Occipital lobe (tissue), 2 donors: Measurements from ENCODE around the gene OSBP2. TPM values are rescaled to one million over a fixed set of nuclear protein-coding genes. Genes with fewer than 3 reads are reported as not detected.

Experiments used
- DNase-seq: peaks from one replicate; lab custom pipeline; 2025; lab: John Stamatoyannopoulos, UW
- total RNA-seq: library from RNA; depleted of rRNA; stranded (reverse); fragments of >200 nt; gene quantifications from one replicate; pipeline ENCODE4 v1.2.3, GENCODE V29; 2014

The OSBP2 gene
- total RNA-seq, 1 donor from 2014 or later, result 27.0 TPM

DNA sequence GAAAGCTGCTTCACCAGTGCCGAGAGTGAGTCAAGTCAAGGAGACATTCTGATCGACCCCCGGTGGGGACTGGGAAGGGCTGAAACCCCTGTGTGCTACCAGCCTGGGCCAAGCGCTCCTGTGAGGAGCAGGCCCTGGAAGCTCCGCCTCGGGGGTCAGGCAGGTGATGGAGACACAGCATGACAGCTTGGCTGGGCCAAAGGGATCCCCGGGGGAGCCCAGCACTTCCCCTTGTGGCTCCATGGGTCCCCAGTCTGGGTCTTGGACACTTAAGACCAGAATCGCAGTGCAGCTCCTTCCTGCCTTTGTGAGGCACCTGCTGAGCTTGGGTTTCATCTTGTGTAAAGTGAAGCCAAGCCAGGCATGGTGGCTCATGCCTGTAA is 184.7 kb downstream of the OSBP2 start:
- DNase-seq, result no peak

DNA sequence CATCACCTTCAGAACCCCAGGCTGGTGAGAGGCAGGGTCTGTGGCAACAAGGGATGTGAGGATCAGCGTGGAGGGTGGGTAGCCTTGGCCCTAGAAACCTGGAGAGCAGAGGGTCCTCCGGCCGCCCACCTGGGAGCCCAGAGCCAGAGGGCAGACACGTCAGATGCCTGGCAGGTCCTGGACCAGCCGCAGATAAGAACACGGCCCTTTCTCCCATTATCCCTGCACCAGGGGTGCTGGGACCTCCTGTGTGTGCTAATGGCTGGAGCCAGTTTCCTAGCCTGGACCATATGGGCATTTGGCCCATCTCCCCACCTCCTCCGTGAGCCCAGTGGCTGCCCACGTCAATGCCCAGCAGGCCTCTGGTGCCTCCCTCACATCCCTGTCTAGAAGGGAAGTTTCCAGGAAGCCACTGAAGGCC is 185.5 kb downstream of the OSBP2 start:
- no peak for DNase-seq

DNA sequence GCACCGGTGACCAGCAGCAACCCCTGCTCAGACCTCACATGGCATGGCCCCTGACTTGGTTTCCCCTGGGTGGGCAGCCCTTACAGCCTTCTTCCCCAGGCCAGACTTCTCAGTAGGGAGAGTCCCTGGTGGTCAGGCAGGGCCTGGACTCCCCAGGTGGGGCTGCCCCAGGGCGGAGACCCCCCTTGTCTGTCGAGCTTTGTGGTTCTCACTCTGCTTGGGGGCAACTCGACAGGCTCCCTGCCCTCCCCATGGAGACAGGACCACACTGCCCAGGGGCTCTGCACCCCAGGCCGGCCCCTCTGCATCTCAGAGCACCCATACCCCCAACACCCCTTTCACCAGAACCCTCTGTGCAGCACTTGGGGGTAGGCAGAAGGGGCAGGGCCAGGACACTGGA is 186.2 kb downstream of the OSBP2 start:
- no peak for DNase-seq

DNA sequence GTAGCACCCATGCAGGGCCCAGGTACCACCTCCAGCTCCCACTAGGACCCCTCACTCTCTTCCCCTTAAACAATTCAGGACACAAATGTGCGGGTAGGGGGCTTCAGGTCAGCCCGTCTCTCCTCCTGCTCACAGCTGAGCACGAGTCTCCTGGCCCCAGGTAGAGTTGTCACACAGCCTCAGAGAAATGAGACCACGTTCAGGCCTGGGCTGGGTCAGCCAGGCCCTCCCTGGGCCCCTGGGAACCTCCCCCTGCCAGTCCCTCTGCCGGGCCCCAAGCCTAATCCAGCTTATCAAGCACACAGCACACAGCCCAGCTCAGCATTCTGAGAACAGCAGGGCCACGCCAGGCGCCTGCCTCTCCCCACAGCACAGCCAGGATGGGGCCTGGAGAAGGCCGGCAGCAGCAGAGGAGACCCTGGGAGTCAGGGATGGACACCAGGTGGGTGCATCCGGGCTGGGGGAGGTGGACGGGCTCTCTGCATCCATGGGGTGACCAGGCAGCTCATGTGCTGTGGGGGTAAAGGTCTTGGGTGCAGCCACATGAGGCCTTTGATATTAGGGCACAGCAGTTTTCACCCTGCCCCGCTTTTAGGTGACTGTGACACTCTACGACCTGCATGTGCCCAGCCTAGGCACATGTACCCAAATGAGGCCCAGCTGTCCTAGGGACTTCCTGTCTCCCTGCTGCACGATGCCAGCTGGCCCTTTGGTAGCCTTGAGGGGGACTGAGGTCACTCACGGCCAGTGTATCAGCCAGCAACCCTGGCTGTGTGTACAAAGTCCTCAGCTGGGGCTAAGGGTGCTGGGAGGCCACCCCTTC is 186.9 kb downstream of the OSBP2 start:
- no peak for DNase-seq

DNA sequence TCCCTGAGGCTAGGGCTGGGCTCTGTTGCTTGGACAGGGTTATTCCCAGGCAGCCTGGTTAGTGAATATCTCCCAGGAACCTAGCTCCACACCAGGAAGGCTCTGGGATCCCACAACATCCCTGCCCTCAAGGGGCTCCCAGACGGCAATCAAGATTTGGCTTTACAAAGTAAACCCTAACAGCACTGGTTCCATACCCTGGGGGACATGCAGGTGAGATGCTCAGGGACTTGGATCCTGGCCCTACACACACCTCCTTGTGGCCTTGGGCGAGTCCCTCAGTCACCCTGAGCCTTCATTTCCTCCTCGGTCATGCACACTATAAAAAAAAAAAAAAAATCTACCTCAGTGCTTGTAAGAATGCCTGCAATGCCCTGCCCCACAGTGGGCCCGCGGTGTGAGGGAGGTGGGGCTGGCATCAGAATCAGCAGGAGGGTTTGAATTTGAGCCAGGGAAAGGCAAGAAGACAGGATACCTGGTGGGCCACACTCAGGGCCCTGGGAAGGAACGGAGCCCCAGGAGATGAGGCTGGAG is 187.6 kb downstream of the OSBP2 start:
- DNase-seq, result no peak

DNA sequence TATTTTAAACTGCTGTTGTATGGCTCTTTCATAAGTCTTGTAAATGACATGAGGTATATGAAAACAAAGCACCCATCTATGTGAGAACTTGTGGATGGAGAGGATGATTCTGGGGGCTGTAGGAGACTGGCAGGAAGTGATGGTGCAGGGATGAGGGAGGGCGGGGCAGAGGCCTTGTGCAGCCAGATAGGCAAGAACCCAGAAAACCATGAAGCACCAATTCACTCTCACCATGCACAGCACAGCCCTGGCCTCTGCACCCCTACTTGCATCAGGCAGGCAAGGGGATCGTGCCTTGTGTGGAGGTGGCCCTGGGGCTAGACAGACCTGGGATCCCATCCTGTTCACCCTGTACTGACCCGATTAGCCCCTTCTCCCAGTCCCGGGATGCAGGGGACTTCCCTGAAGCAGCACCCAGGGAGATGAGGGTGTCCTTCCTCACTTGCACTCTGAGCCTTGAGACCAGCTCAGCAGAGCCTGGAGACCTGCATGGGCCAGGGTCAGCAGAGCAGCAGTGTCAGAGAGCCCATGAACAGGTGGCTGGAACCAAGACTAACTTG is 188.4 kb downstream of the OSBP2 start:
- DNase-seq, result no peak

DNA sequence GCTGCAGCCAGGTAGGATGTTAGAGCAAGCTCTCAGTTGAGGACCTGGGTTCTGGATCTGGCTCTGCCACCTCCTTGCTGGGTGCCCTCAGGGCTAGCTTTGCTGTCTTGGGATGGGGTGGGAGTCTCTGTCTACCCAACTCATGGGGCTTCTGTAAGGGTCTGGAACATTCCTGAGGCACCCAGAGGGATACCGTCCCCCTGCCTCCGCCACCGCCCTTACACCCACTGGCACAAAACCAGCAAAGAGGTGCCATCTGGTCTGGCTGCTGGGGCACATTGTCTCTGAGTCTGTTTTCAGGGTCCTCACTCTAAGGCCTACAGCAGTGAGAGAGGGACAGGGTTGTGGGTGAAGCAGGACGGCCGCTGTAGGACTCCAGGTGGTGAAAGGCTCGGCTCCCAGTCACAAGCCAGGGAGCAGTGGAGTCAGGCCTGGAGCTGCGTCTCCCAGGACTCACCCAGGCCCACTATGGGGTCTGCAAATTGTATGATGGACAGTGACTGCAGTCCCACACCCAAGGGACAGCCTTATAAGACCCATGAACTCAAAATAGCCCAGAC is 189.0 kb downstream of the OSBP2 start:
- DNase-seq, result no peak

DNA sequence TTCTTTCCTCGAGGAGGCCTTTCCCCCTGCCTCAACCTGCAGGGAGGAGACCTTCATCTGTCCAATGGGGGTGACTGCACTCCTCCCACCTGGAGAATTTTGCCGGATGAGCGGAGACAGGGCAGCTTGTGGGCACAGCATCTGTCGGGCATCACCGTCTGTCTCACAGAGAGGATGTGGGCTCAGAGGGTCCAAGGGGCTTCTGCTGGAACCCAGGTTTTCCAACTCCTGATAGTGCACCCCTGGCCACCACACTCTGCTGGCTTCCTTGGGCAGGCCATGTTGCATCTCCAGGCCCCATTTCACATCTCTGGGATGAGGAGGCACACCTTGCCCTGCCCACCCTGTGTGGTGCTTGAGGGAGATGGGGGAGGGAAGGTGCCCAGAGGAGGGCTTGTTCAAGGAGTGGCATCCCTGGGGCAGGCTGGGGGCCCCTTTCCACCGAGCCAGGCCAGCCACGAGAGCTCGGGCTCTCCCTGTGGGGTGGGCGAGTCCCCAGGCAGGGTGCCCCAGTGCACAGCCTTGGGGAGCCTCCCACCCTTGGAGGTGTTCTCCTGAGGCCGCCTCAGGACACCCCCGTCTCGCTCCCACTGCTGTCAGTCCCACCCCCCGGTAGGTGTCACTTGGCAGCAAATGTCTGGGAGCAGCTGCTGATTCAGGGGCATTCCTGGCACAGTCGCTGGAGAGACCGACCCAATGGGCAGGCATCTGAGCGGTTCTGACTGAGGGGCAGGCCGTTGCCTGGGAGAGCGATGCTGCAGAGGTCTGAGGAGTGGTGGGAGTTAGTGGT is 189.7 kb downstream of the OSBP2 start:
- no peak for DNase-seq

DNA sequence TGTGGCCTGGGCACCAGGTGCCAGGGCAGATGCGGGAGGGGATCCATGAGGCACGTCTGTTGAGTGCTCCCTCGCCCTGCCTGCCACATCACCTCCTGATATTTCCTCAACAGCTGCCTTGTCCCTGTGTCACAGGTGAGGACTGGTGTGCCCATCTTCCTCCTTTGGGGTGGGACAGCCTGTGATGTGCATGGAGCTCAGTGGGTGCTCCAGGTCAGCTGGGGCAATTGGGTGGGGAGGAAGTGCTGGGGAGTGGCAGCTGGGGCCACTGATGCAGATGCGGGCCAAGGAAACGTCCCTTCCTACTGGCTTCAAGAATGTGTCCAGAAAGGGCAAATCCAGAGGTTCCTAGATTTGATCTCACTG is 190.3 kb downstream of the OSBP2 start:
- DNase-seq, result no peak

DNA sequence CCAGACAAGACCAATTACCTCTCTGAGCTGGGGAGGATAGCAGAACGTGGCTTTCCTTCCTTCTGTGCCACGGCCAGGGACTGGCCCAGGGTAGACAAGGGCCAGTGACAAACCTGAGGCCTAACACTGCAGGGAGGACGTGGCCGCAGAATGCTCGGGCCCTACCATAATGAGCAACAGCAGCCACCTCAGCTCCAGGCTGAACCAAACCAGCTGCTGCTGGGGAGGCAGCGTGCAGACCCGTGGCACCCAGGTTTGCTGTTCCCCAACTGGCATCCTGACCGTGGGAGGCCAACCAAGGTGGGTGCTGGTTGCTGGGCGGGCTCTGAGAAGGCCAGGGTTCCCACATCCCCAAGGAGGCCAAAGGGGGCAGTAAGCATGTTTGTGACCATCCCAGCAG is 190.9 kb downstream of the OSBP2 start:
- no peak for DNase-seq

DNA sequence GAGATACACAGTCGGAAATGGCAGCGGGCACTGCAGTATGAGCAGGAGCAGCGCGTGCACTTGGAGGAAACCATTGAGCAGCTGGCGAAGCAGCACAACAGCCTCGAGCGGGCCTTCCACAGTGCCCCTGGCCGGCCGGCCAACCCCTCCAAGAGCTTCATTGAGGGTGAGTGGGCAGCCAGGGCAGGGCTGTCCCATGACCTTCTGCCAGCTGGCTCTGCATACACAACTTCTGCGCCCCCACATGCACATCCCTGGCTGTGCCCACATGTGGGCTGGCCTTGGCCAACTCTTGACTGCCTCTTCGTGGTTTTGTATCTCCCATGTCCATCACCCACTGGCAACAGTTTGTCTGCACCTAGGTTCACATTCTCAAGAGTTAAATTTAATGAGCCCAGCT is 192.8 kb downstream of the OSBP2 start:
- no peak for DNase-seq

DNA sequence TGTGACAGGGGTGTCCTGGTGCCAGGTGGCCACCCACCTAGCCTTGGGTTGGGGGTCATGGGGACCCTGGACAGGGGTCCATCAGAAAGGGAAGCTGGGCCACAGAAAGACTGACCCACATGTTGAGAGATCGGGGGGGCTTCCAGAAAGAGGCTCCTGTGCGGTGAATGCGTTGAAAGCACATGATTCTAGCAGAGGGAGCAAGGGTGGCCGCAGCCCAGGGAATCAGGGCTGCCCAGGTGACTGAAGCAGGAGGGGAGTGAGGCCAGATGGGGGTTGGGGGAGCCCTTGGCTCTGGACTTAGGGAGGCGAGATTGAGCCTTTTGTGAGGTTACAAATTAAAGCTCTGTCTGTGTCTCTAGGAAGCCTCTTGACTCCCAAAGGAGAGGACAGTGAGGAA is 193.2 kb downstream of the OSBP2 start:
- DNase-seq, result no peak

DNA sequence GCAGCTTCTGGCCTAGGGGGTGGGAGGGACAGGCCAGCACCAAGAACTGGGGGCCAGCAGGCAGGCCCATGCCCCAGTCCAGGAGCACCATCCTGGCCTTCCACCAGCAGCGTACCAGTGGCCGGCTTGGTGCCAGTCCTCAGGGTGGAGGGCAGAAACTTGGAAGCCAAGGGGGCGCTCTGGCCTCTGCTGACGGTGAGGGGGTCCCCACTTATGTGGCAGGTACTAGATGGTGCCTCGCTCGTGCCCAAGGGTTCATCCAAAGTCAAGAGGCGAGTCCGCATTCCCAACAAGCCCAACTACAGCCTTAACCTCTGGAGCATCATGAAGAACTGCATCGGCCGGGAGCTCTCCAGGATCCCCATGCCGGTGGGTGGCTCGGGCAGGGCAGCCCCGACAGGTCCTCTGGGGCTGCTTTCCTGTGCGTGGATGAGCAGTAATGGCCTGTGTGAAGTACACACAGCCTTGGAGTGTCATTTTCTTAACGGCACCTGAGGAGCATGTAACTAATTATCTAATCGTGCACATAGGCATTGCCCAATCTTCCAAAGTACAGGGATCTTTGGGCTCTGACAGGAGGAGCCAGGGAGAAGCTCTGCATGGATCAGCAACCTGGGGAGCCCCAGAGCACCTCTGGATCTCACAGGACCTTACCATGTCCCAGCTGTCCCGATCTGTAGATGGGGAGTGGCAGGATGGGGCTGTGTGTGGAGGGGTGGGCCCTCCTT is 194.8 kb downstream of the OSBP2 start:
- no peak for DNase-seq

DNA sequence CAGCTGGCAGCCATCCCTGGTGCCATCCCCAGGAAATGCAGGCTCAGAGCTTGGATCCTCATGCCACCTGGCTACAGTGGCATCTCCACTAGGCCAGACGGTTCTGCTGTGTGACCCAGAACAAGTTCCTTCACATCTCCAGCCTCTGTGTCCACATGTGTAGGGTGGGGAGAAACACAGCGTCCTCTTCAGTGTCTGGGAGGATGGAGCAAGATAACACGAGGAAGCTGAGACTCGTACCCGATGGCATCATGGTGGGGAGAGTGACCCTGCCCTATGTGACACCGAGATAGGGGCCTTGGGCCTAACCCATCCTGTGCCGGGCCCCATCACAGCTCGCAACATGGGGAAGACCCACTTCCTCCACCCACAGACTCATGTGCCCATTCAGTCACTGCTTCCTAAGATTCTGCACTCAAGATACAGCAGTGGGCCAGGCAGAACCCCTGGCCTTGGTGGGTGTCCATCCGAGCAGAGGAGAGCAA is 195.4 kb downstream of the OSBP2 start:
- no peak for DNase-seq

DNA sequence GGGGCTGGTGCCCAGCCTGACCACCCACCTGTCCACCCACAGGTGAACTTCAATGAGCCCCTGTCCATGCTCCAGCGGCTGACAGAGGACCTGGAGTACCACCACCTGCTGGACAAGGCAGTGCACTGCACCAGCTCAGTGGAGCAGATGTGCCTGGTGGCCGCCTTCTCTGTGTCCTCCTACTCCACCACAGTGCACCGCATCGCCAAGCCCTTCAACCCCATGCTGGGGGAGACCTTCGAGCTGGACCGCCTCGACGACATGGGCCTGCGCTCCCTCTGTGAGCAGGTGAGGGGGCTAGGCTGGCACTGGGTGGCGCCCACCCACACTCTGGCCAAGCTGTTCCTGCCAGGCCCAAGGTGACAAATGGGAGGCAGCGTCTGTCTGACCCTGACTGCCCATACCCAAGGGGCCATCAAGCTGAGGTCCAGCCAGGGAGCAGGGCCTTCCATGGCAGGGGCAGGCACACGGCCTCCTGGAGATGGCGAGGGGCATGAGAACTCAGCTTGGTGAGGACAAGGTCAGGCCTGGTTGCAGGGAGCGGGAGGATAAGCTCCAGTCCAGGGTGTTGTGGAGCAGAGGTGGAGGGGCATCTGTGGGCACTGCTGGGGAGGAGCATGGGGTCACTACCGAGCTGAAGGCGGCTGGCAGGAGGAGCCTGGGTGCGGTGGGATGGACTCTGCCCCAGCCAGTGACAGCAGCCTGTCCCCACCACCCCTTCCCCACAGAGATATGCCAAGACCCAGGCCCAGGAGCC is 196.2 kb downstream of the OSBP2 start:
- DNase-seq, result no peak

DNA sequence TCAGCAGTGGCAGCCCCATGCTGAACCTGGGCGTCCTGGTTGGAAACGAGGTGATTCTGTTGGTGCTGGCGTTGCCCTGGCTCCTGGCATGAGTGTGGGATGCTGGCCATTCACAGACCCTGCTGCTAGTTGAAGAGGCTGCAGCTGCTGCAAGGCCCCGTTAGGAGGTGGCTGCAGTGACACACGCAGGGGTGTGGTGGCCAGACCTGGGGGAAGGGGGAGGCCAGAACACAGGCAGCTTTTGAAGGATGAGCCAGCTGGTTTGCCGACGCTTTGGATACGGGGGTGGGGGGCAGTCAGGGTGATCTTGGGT is 196.7 kb downstream of the OSBP2 start:
- DNase-seq, result no peak

DNA sequence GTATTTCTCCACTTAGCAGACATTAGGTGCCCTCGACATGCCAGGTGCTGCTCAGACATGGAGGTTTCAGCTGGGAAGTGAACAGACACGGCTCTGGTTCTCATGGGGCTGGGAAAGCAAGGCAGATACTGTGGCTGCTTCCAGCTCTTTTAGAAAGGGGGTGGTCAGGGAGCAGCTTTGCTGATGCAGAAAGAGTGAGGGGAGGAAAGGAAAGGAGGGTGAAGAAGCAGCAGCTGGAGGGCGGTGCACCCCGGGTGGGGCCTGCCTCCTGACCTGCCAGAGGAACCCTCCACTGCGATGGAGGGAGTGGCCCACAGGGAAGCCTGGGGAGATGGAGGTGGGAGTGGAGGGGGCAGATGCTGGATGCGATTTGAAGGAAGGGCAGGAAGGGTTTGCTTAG is 197.1 kb downstream of the OSBP2 start:
- DNase-seq, result no peak

DNA sequence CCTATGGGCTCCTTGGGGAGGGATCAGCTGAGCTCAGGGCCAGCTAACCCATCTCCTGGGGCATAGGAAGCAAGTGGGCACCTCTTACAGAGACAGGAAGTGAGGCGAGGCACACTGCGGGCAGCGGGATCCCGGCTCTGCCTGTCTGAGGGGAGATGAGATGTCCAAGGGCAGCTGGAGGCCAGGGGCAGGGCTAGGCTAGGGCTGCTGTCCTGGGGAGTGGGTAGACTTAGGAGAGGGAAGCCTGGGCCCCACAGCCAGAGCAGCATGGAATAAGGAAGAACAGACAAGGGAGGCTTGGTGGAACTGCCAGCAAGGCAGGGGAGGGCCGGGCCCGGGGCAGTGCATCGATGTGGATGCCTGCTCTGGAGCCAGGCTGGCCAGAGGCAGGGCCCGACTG is 197.6 kb downstream of the OSBP2 start:
- no peak for DNase-seq

DNA sequence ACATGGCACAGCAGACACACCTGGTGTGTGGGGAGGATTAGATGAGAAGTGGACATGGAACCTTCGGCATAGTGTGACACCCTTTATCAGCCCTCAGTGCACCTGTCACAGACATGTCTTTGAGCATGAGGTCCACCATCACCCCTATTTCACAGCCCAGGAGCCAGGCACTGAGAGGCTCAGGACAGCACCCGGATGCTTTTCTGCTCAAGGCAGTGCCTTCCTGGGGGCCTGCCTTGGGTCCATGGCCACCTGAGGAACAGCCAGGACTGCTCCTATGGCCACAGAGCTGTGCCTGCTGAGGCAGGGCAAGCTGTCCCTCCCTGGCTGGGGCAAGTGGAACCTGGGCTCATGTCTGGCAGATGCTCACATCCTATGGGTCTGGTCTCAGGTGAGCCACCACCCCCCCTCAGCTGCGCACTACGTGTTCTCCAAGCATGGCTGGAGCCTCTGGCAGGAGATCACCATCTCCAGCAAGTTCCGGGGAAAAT is 198.1 kb downstream of the OSBP2 start:
- no peak for DNase-seq
